HG03175 (cell line): ENCODE results near the gene TAB3.
A peak's percentile ranks its signal among the peaks of the same experiment; 100 is the strongest.

Experiments used
- ATAC-seq: cut with Tn5 transposase; IDR thresholded peaks from one replicate; pipeline ENCODE4 v1.9.1; 2021; ENCODE audit warnings: mild to moderate bottlenecking, moderate library complexity; ENCODE audit not compliant: unreplicated experiment

Gene TAB3

DNA sequence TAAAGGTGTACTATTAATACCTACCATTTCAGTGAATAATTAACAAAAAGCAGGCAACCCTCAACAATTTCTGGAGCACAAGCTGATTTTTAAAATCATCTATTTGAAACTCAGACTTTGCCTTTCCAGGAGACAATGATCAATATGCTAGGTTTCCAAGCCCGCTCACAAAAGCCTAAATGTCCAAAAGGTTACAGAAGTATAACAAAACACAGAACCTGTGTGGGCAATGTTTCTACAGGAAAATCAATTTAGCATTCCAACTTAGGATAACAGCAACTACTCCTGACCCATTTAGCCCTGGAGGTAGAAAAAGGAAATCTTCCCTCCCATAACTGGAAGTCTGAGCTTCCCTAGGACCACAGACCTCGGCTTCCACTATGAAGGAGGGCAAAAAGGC, 3.9 kb downstream of the TAB3 start:
- no peak for ATAC-seq

- ATAC-seq = no peak
Observed at GRCh38 chrX:30883138-30883537, 5.9 kb downstream of the TAB3 start.

GRCh38 chrX:30881797-30882196, 7.3 kb downstream of the TAB3 start:
- ATAC-seq = no peak

DNA sequence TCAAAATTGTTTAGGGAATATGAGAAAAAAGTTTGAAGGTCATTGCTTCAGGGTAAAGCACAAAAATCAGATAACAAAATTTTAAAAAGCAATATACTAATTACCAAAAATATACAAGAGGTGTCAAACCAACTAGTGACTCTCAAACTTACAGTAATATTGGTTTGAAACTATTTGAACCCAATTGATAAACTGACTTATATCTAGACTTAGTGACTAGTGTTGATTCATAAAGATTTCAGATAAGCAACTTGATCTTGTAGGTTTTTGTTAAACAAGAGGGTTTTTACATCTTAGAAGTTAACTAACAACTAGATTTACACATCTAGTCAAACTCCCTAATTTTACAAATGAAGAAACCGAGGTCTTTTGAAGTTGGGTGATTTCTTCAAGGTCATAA, 7.7 kb downstream of the TAB3 start:
- no peak for ATAC-seq

- no peak for ATAC-seq
Observed at GRCh38 chrX:30880058-30880457, 9.0 kb downstream of the TAB3 start.

- ATAC-seq = no peak
Observed at GRCh38 chrX:30876367-30876766, 12.7 kb downstream of the TAB3 start.

GRCh38 chrX:30875957-30876356, 13.1 kb downstream of the TAB3 start:
- no peak for ATAC-seq

DNA sequence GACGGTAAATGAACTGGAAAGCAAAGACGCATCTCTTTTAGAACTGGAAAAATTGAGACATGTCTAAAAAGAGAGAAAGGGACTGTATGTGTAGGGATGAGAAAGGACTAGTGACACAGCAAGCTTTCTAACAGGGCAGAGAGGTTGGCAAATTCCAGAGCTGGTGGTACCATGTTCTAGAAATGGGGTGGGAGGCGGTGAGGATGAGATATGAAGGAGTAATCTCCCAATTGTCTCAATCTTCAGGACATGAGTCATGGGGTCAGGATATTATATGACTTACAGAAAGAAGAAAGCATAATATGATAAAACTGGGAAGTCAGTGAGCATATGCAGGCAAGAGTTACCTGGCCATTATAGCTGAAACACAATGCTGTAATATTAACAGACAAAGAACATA, 14.2 kb downstream of the TAB3 start:
- ATAC-seq = no peak

GRCh38 chrX:30870572-30870971, 18.5 kb downstream of the TAB3 start:
- ATAC-seq = no peak

DNA sequence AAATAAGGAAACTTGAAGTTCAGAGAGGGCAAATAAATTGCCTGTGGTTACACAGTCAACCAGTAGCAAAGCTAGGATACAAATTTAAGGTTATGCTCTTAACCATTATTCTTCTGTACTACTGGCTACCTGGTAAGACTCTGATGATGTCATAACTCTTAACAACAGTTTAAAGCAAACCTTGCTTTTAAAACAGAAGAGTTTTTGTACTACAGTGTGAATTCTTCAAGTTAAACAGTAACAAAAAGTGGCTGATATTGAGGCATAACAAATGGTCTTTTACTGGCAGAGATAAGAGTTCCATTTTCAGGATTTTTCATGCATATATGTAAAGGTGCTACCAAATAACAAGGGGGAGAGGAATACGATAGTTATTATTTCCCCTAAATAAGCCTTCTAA, 23.4 kb downstream of the TAB3 start:
- no peak for ATAC-seq

DNA sequence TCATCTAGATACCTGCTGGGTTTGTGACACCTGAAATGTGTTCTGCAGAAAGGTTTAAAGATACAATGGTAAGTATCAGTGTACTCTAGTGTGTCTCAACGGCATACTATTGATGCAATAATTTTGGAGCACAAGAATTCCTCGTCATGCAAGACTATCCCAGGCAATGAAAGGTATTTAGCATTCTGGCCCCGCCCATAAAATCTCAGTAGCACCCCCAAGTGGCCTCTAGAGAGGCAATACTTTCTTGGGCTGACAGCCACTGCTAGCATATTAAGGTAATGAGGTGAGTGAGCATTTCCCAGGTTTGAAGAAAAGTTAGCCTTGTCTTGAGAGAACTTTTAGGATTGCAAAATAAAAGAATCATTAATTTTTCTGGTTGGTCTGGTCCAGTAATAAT, 24.0 kb downstream of the TAB3 start:
- ATAC-seq = no peak

DNA sequence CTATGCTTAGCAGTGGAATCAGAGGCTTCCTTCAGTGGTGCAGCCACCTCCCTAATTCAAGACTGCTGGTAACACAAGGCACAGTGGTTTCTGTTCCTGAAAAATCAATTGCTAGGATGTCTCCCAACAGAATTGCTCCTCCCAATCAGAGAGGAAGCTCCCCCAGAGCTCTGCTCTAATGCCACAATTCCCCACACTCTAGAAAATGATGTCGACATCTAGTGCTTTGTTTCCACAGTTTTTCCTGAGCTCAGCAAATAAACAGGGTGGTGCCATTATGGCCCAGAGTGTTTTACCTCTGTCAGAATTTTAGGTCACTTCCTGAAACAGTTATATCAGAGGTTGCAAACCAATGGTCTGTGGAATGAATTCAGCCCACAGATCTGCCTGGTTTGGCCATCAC, 24.7 kb downstream of the TAB3 start:
- no peak for ATAC-seq

DNA sequence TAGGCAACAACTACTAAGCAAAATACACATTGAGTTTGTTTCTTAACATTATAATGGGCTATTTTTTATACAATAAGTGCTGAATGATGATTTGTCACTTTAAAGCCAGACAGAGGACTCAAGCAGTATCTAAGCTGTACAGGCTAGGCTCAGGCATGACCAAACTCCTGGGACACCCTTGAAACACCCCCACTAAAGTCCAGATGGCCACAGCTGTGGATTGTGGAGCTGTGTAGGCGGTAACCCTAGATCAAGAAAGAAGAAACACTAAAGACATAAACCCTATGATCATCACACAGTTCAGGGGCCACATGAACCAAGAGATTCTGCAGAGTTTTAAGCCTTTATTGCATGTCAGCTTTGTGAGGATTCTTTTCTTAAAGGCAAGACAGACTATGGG, 25.1 kb downstream of the TAB3 start:
- ATAC-seq = no peak

DNA sequence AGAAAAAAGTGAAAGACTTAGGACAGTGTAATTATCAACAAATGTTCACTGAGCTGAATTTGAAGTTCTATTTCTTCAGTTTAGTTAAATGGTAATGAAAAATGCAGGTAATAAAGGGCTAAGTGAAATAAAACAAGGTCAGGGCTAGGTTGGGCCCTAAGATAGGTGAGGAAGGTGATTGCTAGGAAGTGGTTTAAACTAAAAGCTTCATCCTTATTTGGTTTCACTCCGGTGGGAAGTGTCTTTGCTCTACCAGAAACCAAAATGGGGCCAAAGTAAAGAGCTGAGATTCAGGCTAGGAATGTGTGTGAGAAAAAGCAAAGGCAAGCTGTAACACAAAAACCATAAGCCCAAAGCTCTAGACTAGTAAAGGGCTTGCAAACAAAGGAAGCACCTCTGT, 31.0 kb downstream of the TAB3 start:
- ATAC-seq = no peak

GRCh38 chrX:30851449-30851848, 37.6 kb downstream of the TAB3 start:
- ATAC-seq = no peak

- no peak for ATAC-seq
Observed at GRCh38 chrX:30835373-30835772, 53.7 kb downstream of the TAB3 start.

- no peak for ATAC-seq
Observed at GRCh38 chrX:30833896-30834295, 55.2 kb downstream of the TAB3 start.

DNA sequence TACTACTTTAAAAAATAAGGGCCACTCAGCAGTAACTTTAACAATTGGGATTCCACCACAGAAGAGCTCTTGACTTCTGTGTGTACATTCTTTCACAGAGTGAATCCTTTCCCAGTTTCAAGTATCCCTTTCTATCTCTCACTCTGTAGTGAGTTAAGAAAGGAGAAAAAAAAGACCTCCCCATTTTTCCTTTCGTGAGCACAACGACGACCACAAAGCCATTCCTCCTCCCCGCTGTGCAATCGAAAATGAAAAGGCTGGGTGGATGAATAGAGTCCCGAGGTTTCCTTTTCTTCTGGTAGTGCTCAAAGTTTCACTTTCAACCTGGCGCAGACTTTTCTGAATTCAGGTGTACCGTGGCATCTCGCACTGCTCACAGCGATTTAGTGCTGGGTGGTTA, 58.0 kb downstream of the TAB3 start:
- ATAC-seq = no peak

- no peak for ATAC-seq
Observed at GRCh38 chrX:30830326-30830943, 58.6 kb downstream of the TAB3 start.

- no peak for ATAC-seq
Observed at GRCh38 chrX:30824275-30824674, 64.8 kb downstream of the TAB3 start.

- ATAC-seq = no peak
Observed at GRCh38 chrX:30822764-30823163, 66.3 kb downstream of the TAB3 start.

DNA sequence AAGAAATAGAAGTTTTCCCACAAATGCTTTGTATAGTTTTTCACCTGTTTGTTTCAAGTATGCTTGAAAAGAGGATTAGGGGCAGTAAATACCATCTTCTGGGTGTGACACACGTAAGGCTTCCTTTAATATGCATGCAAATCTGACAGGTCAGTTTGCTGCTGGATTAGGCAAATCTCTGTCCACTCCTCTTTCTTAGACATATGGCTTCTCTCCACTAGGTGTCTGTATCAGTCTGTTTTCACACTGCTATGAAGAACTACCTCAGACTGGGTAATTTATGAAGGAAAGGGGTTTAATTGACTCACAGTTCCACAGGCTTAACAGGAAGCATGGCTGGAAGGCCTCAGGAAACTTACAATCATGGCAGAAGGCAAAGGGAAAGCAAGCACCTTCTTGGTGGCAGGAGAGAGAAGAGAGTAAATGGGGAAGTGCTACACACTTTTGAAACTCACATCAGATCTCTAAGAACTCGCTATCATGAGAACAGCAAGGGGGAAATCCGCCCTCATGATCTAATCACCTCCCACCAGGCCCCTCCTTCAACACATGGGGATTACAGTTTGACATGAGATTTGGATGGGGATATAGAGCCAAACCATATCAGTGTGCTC, 66.9 kb downstream of the TAB3 start:
- peak; percentile 81 for ATAC-seq

DNA sequence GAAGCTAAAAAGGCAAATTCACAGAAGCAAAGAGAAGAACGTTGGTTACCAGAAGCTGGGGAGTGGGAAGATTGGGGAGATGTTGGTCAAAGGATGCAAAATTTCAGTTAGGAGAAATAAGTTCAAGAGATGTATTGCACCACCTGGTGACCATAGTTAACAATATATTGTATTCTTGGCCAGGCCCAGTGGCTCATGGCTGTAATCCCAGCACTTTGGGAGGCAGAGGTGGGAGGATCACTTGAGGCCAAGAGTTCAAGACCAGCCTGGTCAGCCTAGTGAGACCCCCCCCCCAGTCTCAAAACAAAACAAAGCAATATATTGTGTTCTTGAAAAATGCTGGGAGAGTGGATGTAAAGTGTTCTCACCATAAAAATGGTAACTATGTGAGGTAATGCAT, 67.9 kb downstream of the TAB3 start:
- no peak for ATAC-seq
